Fibroblast of lung (primary cell): ENCODE data around the gene ANKRD65.

Source experiments
- EZH2 ChIP-seq: IDR thresholded peaks from 2 replicates; pipeline ENCODE4 v1.5.1; 2012; ENCODE audit warnings: low read length, control low read depth, mild to moderate bottlenecking; ENCODE audit errors: missing control alignments
- TF ChIP-seq, protein P1 (sequence below), 2 donors: IDR thresholded peaks in 1 of 2; conservative IDR thresholded peaks in 1 of 2; 1 replicate in 1 of 2; 2 replicates in 1 of 2; pipeline ENCODE4 v1.5.1; 2011 to 2012; ENCODE audit warnings: low read length in 2 of 2, control low read depth in 1 of 2, inconsistent platforms in 1 of 2, low read depth in 1 of 2, mild to moderate bottlenecking in 1 of 2

DNA sequence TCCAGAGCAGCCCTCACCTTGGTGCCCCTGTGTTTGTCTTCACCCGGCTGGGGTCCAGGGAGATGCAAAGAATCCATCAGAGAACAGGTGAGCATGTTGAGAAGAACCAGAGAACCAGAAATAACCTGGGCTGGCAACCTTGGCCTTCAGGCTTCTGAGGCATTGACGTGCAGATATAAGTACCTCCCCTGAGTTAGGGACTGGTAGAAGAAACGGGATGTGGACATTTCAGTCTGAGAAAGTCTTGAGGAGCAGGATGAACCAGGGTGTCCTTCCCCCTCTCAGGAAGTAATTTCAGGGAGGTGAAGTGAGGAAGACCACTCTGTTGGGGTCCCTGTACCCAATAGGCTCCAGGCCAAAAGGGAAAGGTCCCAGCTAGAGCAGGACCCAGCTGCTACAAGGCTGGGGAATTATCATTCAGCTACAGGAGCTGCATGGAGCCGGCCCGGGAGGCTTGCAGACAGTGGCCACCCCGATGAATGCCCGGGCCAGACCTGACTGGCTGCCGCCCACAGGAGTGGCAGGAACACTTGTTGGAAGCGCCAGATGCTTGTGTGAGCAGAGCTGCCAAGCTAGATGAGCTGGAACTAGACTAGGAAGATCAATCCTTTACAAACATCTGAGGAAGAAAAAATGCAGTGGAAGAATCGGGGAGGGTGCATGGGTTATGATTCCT lies 44.4 kb downstream of the ANKRD65 start:
- TF ChIP-seq, protein P1, sequence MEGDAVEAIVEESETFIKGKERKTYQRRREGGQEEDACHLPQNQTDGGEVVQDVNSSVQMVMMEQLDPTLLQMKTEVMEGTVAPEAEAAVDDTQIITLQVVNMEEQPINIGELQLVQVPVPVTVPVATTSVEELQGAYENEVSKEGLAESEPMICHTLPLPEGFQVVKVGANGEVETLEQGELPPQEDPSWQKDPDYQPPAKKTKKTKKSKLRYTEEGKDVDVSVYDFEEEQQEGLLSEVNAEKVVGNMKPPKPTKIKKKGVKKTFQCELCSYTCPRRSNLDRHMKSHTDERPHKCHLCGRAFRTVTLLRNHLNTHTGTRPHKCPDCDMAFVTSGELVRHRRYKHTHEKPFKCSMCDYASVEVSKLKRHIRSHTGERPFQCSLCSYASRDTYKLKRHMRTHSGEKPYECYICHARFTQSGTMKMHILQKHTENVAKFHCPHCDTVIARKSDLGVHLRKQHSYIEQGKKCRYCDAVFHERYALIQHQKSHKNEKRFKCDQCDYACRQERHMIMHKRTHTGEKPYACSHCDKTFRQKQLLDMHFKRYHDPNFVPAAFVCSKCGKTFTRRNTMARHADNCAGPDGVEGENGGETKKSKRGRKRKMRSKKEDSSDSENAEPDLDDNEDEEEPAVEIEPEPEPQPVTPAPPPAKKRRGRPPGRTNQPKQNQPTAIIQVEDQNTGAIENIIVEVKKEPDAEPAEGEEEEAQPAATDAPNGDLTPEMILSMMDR (conservative IDR thresholded peaks at IDR 0.05 in 1 of 2, IDR thresholded peaks at IDR 0.05 in 1 of 2; ENCODE audit: low read depth in 1 of 2, low read length in 2 of 2): no peak
- TF ChIP-seq EZH2: no peak
